Caco-2 (cell line): Measurements from ENCODE around the gene TALDO1. TPM values are rescaled to one million over a fixed set of nuclear protein-coding genes. Genes with fewer than 3 reads are reported as not detected.

Source experiments
- BruUV-seq: library from RNA; stranded (reverse); fragments of 400-500 nt; replicated peaks from 2 replicates; lab custom pipeline; 2021; lab: Mats Ljungman, UMichigan
- CTCF ChIA-PET: fragments of 300-600 bp; sonication (Branson Sonifier 250); formaldehyde crosslinking; loops from one replicate; lab custom pipeline; 2022; ENCODE audit warnings: antibody characterized with exemption; lab: Charles Lee
- POLR2A ChIA-PET: fragments of 300-600 bp; sonication (Branson Sonifier 250); formaldehyde crosslinking; loops from one replicate; lab custom pipeline; 2022; ENCODE audit warnings: antibody characterized with exemption; lab: Charles Lee
- DNase-seq, 2 experiments: peaks; one replicate each; pipeline versions ENCODE4 v3.0.0 to v3.0.0-alpha.2; 2020 to 2022
- H3K27me3 ChIP-seq: replicated peaks from 2 replicates; pipeline ENCODE4 v1.6.0; 2011; ENCODE audit warnings: low read length; ENCODE audit not compliant: control insufficient read depth, insufficient read depth
- H3K36me3 ChIP-seq: 2 replicates; pipeline ENCODE4 v1.5.1; 2011; ENCODE audit warnings: low read length; ENCODE audit not compliant: control insufficient read depth, insufficient read depth
- H3K4me1 ChIP-seq: fragments of 250-450 bp; sonication (Bioruptor Pico); 2 replicates; pipeline ENCODE4 v1.5.1; 2020; ENCODE audit warnings: mild to moderate bottlenecking
- H3K4me3 ChIP-seq: 2 replicates; pipeline ENCODE4 v1.5.1; 2011; ENCODE audit warnings: low read depth, mild to moderate bottlenecking, control low read depth, low read length
- H3K9me3 ChIP-seq: fragments of 250-450 bp; sonication (Bioruptor Pico); 2 replicates; pipeline ENCODE4 v1.5.1; 2020; ENCODE audit warnings: mild to moderate bottlenecking, moderate library complexity
- H3K27ac Mint-ChIP-seq: one replicate; pipeline ENCODE4 v1.8.0; 2022; ENCODE audit warnings: mixed read lengths; ENCODE audit not compliant: unreplicated experiment
- H3K27me3 Mint-ChIP-seq: one replicate; pipeline ENCODE4 v1.8.0; 2022; ENCODE audit warnings: mixed read lengths; ENCODE audit not compliant: insufficient read depth, unreplicated experiment
- H3K36me3 Mint-ChIP-seq: one replicate; pipeline ENCODE4 v1.8.0; 2022; ENCODE audit warnings: mild to moderate bottlenecking, mixed read lengths; ENCODE audit not compliant: insufficient read depth, unreplicated experiment
- H3K4me1 Mint-ChIP-seq: one replicate; pipeline ENCODE4 v1.8.0; 2022; ENCODE audit warnings: low read depth, mixed read lengths; ENCODE audit not compliant: unreplicated experiment
- H3K4me3 Mint-ChIP-seq: one replicate; pipeline ENCODE4 v1.8.0; 2022; ENCODE audit warnings: mild to moderate bottlenecking, moderate library complexity, mixed read lengths; ENCODE audit not compliant: unreplicated experiment
- H3K9me3 Mint-ChIP-seq: one replicate; pipeline ENCODE4 v1.8.0; 2022; ENCODE audit warnings: mixed read lengths; ENCODE audit not compliant: unreplicated experiment
- CTCF ChIP-seq, 2 experiments: fragments of 200-600 bp in 1 of 2; IDR thresholded peaks; 1 replicate in 1 of 2; 2 replicates in 1 of 2; pipeline versions ENCODE4 v1.5.1 to v1.8.0; 2011 to 2022; ENCODE audit warnings: antibody characterized with exemption in 1 of 2, control low read depth in 1 of 2, inconsistent platforms in 1 of 2, low read depth in 1 of 2, low read length in 1 of 2, mild to moderate bottlenecking in 1 of 2, moderate library complexity in 1 of 2; ENCODE audit not compliant: insufficient read depth in 1 of 2, severe bottlenecking in 1 of 2, unreplicated experiment in 1 of 2
- intact Hi-C: fragments of 100-400 bp; cut with micrococcal nuclease; formaldehyde crosslinking; loops from one replicate; pipeline ENCODE4 v1.10.0; 2022; ENCODE audit not compliant: unreplicated experiment
- total RNA-seq: library from RNA; stranded (reverse); gene quantifications from 2 replicates; pipeline ENCODE4 v1.2.3, GENCODE V29; 2022

Gene TALDO1
- total RNA-seq, 1 experiment from 2014 or later = 293 TPM

- ChIA-PET POLR2A (no interaction called here), CTCF (no interaction called here)
- no TSS peak for BruUV-seq
- peaks cover 14% of the 10 kb centered on the region for H3K36me3 ChIP-seq
- H3K4me3 Mint-ChIP-seq = no peak overlapping the region
- no peaks in the 10 kb centered on the region for H3K9me3 ChIP-seq
- no peak for TF ChIP-seq CTCF (IDR thresholded peaks at IDR 0.05; ENCODE audit: insufficient read depth in 1 of 2, low read depth in 1 of 2, low read length in 1 of 2, severe bottlenecking in 1 of 2, unreplicated experiment in 1 of 2)
- no peak overlapping the region for H3K27ac Mint-ChIP-seq
- peaks cover 4% of the 10 kb centered on the region for H3K4me1 ChIP-seq
- no peaks in the 10 kb centered on the region for H3K9me3 Mint-ChIP-seq
- DNase-seq = no peak
- no peaks in the 10 kb centered on the region for H3K27me3 Mint-ChIP-seq
- intact Hi-C loops = no loop called here
- peaks cover 81% of the 10 kb centered on the region for H3K36me3 Mint-ChIP-seq
- H3K27me3 ChIP-seq = no peaks in the 10 kb centered on the region
- no peaks in the 10 kb centered on the region for H3K4me1 Mint-ChIP-seq
- no peak overlapping the region for H3K4me3 ChIP-seq
Observed at GRCh38 chr11:813072-813455, 65.8 kb downstream of the TALDO1 start.

- DNase-seq = no peak
- intact Hi-C loops = no loop called here
- no peak for TF ChIP-seq CTCF (IDR thresholded peaks at IDR 0.05; ENCODE audit: insufficient read depth in 1 of 2, low read depth in 1 of 2, low read length in 1 of 2, severe bottlenecking in 1 of 2, unreplicated experiment in 1 of 2)
- H3K27ac Mint-ChIP-seq = no peak overlapping the region
- Histone ChIP-seq H3K4me3 (no peak overlapping the region), H3K36me3 (peaks cover 14% of the 10 kb centered on the region), H3K4me1 (peaks cover 10% of the 10 kb centered on the region), H3K27me3 (no peaks in the 10 kb centered on the region), H3K9me3 (no peaks in the 10 kb centered on the region)
- H3K27me3 Mint-ChIP-seq = no peaks in the 10 kb centered on the region
- POLR2A ChIA-PET = no interaction called here
- H3K9me3 Mint-ChIP-seq = no peaks in the 10 kb centered on the region
- H3K36me3 Mint-ChIP-seq = peaks cover 81% of the 10 kb centered on the region
- no peaks in the 10 kb centered on the region for H3K4me1 Mint-ChIP-seq
- CTCF ChIA-PET = no interaction called here
- no peak overlapping the region for H3K4me3 Mint-ChIP-seq
- no TSS peak for BruUV-seq
Observed at GRCh38 chr11:813456-814096, 66.3 kb downstream of the TALDO1 start.

Other genes with a start within 250 kb of the TALDO1 start
- 134 and 136 TPM in 2 replicates for gene RNH1, start 240.2 kb upstream of the TALDO1 start, total RNA-seq
- gene HRAS, start 211.9 kb upstream of the TALDO1 start, total RNA-seq = 60.2 and 69.0 TPM in 2 replicates
- gene LRRC56, start 209.9 kb upstream of the TALDO1 start, total RNA-seq = 4.3 and 4.4 TPM in 2 replicates
- 11.9 and 13.8 TPM in 2 replicates for gene LMNTD2, start 186.7 kb upstream of the TALDO1 start, total RNA-seq
- 61.1 and 65.5 TPM in 2 replicates for gene RASSF7, start 186.5 kb upstream of the TALDO1 start, total RNA-seq
- gene PHRF1, start 171.0 kb upstream of the TALDO1 start, total RNA-seq = 43.9 and 46.8 TPM in 2 replicates
- 27.2 and 31.2 TPM in 2 replicates for gene IRF7, start 131.5 kb upstream of the TALDO1 start, total RNA-seq
- gene CDHR5, start 122.5 kb upstream of the TALDO1 start, total RNA-seq = 30.2 and 42.0 TPM in 2 replicates
- not detected in 2 replicates for gene SCT, start 120.3 kb upstream of the TALDO1 start, total RNA-seq
- 1.0 and 1.1 TPM in 2 replicates for gene DRD4, start 110.2 kb upstream of the TALDO1 start, total RNA-seq
- 50.6 and 56.6 TPM in 2 replicates for gene DEAF1, start 52.2 kb upstream of the TALDO1 start, total RNA-seq
- 70.3 and 74.7 TPM in 2 replicates for gene TMEM80, start 51.6 kb upstream of the TALDO1 start, total RNA-seq
- 203 and 224 TPM in 2 replicates for gene EPS8L2, start 41.2 kb upstream of the TALDO1 start, total RNA-seq
- 85.0 and 91.5 TPM in 2 replicates for gene GATD1, start 30.0 kb downstream of the TALDO1 start, total RNA-seq
- gene CEND1, start 42.6 kb downstream of the TALDO1 start, total RNA-seq = not detected in 2 replicates
- 31.8 and 37.6 TPM in 2 replicates for gene SLC25A22, start 50.8 kb downstream of the TALDO1 start, total RNA-seq
- 21.3 and 25.3 TPM in 2 replicates for gene PIDD1, start 57.8 kb downstream of the TALDO1 start, total RNA-seq
- 2,622 and 2,843 TPM in 2 replicates for gene RPLP2, start 62.5 kb downstream of the TALDO1 start, total RNA-seq
- 84.7 and 93.6 TPM in 2 replicates for gene PNPLA2, start 71.5 kb downstream of the TALDO1 start, total RNA-seq
- gene CRACR2B, start 80.5 kb downstream of the TALDO1 start, total RNA-seq = 15.4 and 16.3 TPM in 2 replicates
- 268 and 302 TPM in 2 replicates for gene CD151, start 85.5 kb downstream of the TALDO1 start, total RNA-seq
- 139 and 141 TPM in 2 replicates for gene POLR2L, start 95.1 kb downstream of the TALDO1 start, total RNA-seq
- 84.5 and 95.9 TPM in 2 replicates for gene TSPAN4, start 95.4 kb downstream of the TALDO1 start, total RNA-seq
- 166 and 180 TPM in 2 replicates for gene CHID1, start 163.3 kb downstream of the TALDO1 start, total RNA-seq
- gene AP2A2, start 178.4 kb downstream of the TALDO1 start, total RNA-seq = 122 and 130 TPM in 2 replicates